ENCODE measurements around the gene GPM6B.

Gene GPM6B

GRCh38 chrX:13816643-13817627, at the start of gene GPM6B:
GPM6B (minus strand) TSS chrX:13817093; CDS start chrX:13816904, 189 bp downstream.
- no peak for DNase-seq (ENCODE audit: low read depth)
- H3K4me3 ChIP-seq (ENCODE audit: low read depth, low read length) = no peak within 1 kb of the TSS
- no peak for TF ChIP-seq POLR2A (IDR thresholded peaks at IDR 0.05; ENCODE audit: extremely low read depth, insufficient read length)
- TF ChIP-seq MYC (IDR thresholded peaks at IDR 0.05; ENCODE audit: low read depth, low read length) = no peak
- TF ChIP-seq MAX (IDR thresholded peaks at IDR 0.05; ENCODE audit: low read depth, low read length) = no peak
- TF ChIP-seq CTCF (IDR thresholded peaks at IDR 0.05; ENCODE audit: low read depth, low read length) = no peak

- TF ChIP-seq POLR2A (IDR thresholded peaks at IDR 0.05; ENCODE audit: extremely low read depth, insufficient read length) (no peak), MAX (IDR thresholded peaks at IDR 0.05; ENCODE audit: low read depth, low read length) (no peak), CTCF (IDR thresholded peaks at IDR 0.05; ENCODE audit: low read depth, low read length) (no peak), MYC (IDR thresholded peaks at IDR 0.05; ENCODE audit: low read depth, low read length) (no peak)
- H3K4me3 ChIP-seq (ENCODE audit: low read depth, low read length) = no peak overlapping the region
- DNase-seq (ENCODE audit: low read depth) = no peak
Measured at GRCh38 chrX:13864264-13864663, 47.4 kb upstream of the GPM6B start.

- no peak overlapping the region for H3K4me3 ChIP-seq (ENCODE audit: low read depth, low read length)
- no peak for DNase-seq (ENCODE audit: low read depth)
- TF ChIP-seq MAX (IDR thresholded peaks at IDR 0.05; ENCODE audit: low read depth, low read length) (no peak), MYC (IDR thresholded peaks at IDR 0.05; ENCODE audit: low read depth, low read length) (no peak), POLR2A (IDR thresholded peaks at IDR 0.05; ENCODE audit: extremely low read depth, insufficient read length) (no peak), CTCF (IDR thresholded peaks at IDR 0.05; ENCODE audit: low read depth, low read length) (no peak)
Measured at GRCh38 chrX:13863324-13863723, 46.4 kb upstream of the GPM6B start.

- TF ChIP-seq CTCF (IDR thresholded peaks at IDR 0.05; ENCODE audit: low read depth, low read length) (no peak), MAX (IDR thresholded peaks at IDR 0.05; ENCODE audit: low read depth, low read length) (no peak), MYC (IDR thresholded peaks at IDR 0.05; ENCODE audit: low read depth, low read length) (no peak), POLR2A (IDR thresholded peaks at IDR 0.05; ENCODE audit: extremely low read depth, insufficient read length) (no peak)
- DNase-seq (ENCODE audit: low read depth) = no peak
- H3K4me3 ChIP-seq (ENCODE audit: low read depth, low read length) = no peak overlapping the region
Measured at GRCh38 chrX:13859724-13860123, 42.8 kb upstream of the GPM6B start.

GRCh38 chrX:13857804-13858203, 40.9 kb upstream of the GPM6B start:
- TF ChIP-seq MYC (IDR thresholded peaks at IDR 0.05; ENCODE audit: low read depth, low read length) (no peak), POLR2A (IDR thresholded peaks at IDR 0.05; ENCODE audit: extremely low read depth, insufficient read length) (no peak), CTCF (IDR thresholded peaks at IDR 0.05; ENCODE audit: low read depth, low read length) (no peak), MAX (IDR thresholded peaks at IDR 0.05; ENCODE audit: low read depth, low read length) (no peak)
- DNase-seq (ENCODE audit: low read depth) = no peak
- H3K4me3 ChIP-seq (ENCODE audit: low read depth, low read length) = no peak overlapping the region

All from NB4 (cell line).